Esophagus muscularis mucosa (tissue), 4 donors: Measurements from ENCODE around the gene FAM13A. TPM values are rescaled to one million over a fixed set of nuclear protein-coding genes. Genes with fewer than 3 reads are reported as not detected.

Experiments used
- DNase-seq: peaks from one replicate; pipeline ENCODE4 v3.0.0-alpha.2; 2017; ENCODE audit errors: extremely low spot score
- H3K27ac ChIP-seq, 4 donors: fragments of 200-600 bp; sonication (generic); replicated peaks in 1 of 4; 1 replicate in 3 of 4; 2 replicates in 1 of 4; pipeline ENCODE4 v1.5.1; 2016 to 2019; ENCODE audit warnings: mild to moderate bottlenecking in 1 of 4
- H3K27me3 ChIP-seq, 4 donors: fragments of 200-600 bp; sonication (generic); one replicate each; pipeline versions ENCODE4 v1.5.1 to v1.6.0; 2016 to 2019
- H3K36me3 ChIP-seq, 4 donors: fragments of 200-600 bp; sonication (generic); one replicate each; pipeline ENCODE4 v1.5.1; 2016 to 2019
- H3K4me1 ChIP-seq, 4 donors: fragments of 200-600 bp; sonication (generic); one replicate each; pipeline ENCODE4 v1.5.1; 2016 to 2019
- H3K4me3 ChIP-seq, 4 donors: fragments of 200-600 bp; sonication (generic); 1 replicate in 2 of 4; 2 replicates in 2 of 4; pipeline ENCODE4 v1.5.1; 2016 to 2019; ENCODE audit warnings: mild to moderate bottlenecking in 4 of 4, moderate library complexity in 1 of 4
- H3K9me3 ChIP-seq, 4 donors: fragments of 200-600 bp; sonication (generic); 1 replicate in 3 of 4; 2 replicates in 1 of 4; pipeline ENCODE4 v1.5.1; 2016 to 2019
- EP300 ChIP-seq: sonication (generic); formaldehyde crosslinking; IDR thresholded peaks from one replicate; pipeline ENCODE4 v1.6.1; 2017; ENCODE audit warnings: antibody characterized with exemption
- POLR2A ChIP-seq: fragments of 450-650 bp; IDR thresholded peaks from one replicate; pipeline ENCODE4 v1.6.1; 2017; ENCODE audit warnings: antibody characterized with exemption, moderate library complexity, mild to moderate bottlenecking, low read depth
- POLR2AphosphoS5 ChIP-seq, 2 donors: sonication (generic); formaldehyde crosslinking; IDR thresholded peaks; one replicate each; pipeline ENCODE4 v1.6.1; 2017; ENCODE audit warnings: antibody characterized with exemption in 2 of 2
- WGBS: methylation state at CpG from one replicate; pipeline ENCODE4 v1.1.5; 2018; 5-methylcytosine and 5-hydroxymethylcytosine counted together
- intact Hi-C: fragments of 100-400 bp; cut with DNase I; formaldehyde crosslinking; loops from one replicate; pipeline ENCODE4 v1.15.1; 2023
- total RNA-seq, 4 donors: library from RNA; depleted of rRNA; stranded (reverse); fragments of >200 nt; gene quantifications; one replicate each; pipeline versions ENCODE4 v1.1.0 to v1.2.1, GENCODE V29; 2016
- TF ChIP-seq, protein P1 (sequence below), 3 experiments: fragments of 200-600 bp in 2 of 3; fragments of 450-650 bp in 1 of 3; sonication (generic) in 2 of 3; IDR thresholded peaks; one replicate each; pipeline ENCODE4 v1.5.1; 2017 to 2019; ENCODE audit warnings: antibody characterized with exemption in 3 of 3, mild to moderate bottlenecking in 2 of 3, moderate library complexity in 1 of 3

The FAM13A gene
- total RNA-seq, 4 donors from 2014 or later, result 22.4 to 27.2 (median 26.0) TPM

DNA sequence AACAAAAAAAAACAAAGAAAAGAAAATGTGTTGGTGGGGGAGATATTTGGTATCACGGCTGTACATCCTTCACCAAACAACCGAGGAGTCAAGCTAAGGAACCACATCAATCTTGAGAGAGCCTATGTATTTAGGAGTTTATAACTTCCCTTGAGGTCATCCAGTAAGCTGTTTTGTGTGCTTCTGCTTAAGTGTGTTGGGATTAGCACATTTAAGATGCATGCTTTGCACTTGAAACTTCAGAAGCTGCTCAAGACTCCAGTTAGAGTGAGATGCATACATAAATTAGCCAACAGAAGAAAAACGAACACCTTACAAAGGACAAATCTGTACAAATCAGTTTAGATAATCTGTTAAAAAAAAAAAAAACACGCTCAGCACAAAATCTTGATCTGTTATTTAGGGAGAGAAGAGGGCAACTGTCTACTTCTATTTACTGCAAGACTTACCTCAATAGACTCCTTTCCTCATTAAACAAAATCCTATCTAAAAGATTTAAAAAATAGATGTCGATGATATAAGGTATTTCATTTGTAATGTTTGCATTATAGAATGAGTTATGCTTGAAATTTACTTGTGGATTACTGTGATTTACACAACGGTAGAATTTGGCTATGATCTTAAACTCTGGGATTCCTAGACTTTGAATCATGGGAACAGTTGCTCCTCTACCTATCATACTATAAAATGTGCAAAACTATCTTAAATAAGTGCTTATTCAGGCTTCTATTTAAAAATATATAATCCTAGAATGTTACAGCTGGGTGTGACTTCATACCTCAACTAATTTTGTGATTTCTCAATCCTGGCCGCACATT lies 305.5 kb downstream of the FAM13A start:
- WGBS, result 96% methylated on average over 7 of the region's 7 CpGs
- H3K36me3 ChIP-seq, result peaks cover 20 to 64% (median 46%) of the 10 kb centered on the region in 4 donors
- intact Hi-C loops, result no loop called here
- no peak overlapping the region for H3K27ac ChIP-seq
- TF ChIP-seq EP300 (no peak), POLR2AphosphoS5 (IDR thresholded peaks at IDR 0.05) (no peak), POLR2A (no peak)
- TF ChIP-seq, protein P1, sequence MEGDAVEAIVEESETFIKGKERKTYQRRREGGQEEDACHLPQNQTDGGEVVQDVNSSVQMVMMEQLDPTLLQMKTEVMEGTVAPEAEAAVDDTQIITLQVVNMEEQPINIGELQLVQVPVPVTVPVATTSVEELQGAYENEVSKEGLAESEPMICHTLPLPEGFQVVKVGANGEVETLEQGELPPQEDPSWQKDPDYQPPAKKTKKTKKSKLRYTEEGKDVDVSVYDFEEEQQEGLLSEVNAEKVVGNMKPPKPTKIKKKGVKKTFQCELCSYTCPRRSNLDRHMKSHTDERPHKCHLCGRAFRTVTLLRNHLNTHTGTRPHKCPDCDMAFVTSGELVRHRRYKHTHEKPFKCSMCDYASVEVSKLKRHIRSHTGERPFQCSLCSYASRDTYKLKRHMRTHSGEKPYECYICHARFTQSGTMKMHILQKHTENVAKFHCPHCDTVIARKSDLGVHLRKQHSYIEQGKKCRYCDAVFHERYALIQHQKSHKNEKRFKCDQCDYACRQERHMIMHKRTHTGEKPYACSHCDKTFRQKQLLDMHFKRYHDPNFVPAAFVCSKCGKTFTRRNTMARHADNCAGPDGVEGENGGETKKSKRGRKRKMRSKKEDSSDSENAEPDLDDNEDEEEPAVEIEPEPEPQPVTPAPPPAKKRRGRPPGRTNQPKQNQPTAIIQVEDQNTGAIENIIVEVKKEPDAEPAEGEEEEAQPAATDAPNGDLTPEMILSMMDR (IDR thresholded peaks at IDR 0.05), result no peak
- no peaks in the 10 kb centered on the region for H3K27me3 ChIP-seq
- DNase-seq, result no peak
- no peak overlapping the region for H3K4me3 ChIP-seq
- H3K4me1 ChIP-seq, result peaks cover 3 to 7% (median 5%) of the 10 kb centered on the region in 4 donors
- H3K9me3 ChIP-seq, result no peaks in the 10 kb centered on the region

- Histone ChIP-seq H3K4me1 (peaks cover 14 to 18% (median 16%) of the 10 kb centered on the region in 4 donors), H3K9me3 (no peaks in the 10 kb centered on the region), H3K27me3 (no peaks in the 10 kb centered on the region), H3K27ac (no peak overlapping the region), H3K36me3 (peaks cover 20 to 67% (median 48%) of the 10 kb centered on the region in 4 donors), H3K4me3 (no peak overlapping the region)
- WGBS, result 96% methylated on average over 10 of the region's 10 CpGs
- TF ChIP-seq POLR2A (no peak), EP300 (no peak), POLR2AphosphoS5 (IDR thresholded peaks at IDR 0.05) (no peak)
- TF ChIP-seq, protein P1 (IDR thresholded peaks at IDR 0.05), result no peak
- intact Hi-C loops, result no loop called here
- DNase-seq, result no peak
These were observed 306.6 kb downstream of the FAM13A start for GRCh38 chr4:88750369-88750768.

- TF ChIP-seq POLR2A (no peak), POLR2AphosphoS5 (IDR thresholded peaks at IDR 0.05) (no peak), EP300 (no peak)
- TF ChIP-seq, protein P1 (IDR thresholded peaks at IDR 0.05), result no peak
- DNase-seq, result no peak
- intact Hi-C loops, result no loop called here
- WGBS, result 95% methylated on average over 7 of the region's 7 CpGs
- no peaks in the 10 kb centered on the region for H3K27me3 ChIP-seq
- H3K36me3 ChIP-seq, result peaks cover 20 to 62% (median 46%) of the 10 kb centered on the region in 4 donors
- no peaks in the 10 kb centered on the region for H3K9me3 ChIP-seq
- H3K27ac ChIP-seq, result no peak overlapping the region
- no peak overlapping the region for H3K4me3 ChIP-seq
- H3K4me1 ChIP-seq, result peaks cover 19 to 35% (median 29%) of the 10 kb centered on the region in 4 donors
These were observed 309.6 kb downstream of the FAM13A start for GRCh38 chr4:88747351-88747750.

DNA sequence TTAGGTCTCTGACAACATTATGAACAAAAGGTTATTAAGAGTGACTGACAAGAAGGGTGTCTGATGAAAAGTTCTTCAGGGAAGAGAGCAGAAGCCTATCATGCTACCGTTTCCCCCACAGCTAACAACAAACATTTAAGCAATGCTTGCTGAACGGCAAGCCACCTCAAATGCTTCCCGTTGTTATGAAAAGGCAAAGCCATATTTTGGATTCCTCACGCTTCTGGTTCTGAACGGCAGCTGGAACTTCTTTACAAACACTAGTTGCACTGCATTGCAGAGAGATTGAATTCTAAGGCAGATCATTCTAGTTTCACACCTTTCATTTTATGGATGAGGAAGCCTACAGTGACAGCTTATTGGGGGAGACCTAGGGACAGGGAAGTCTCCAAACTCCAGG lies 310.8 kb downstream of the FAM13A start:
- Histone ChIP-seq H3K36me3 (peaks cover 20 to 51% (median 45%) of the 10 kb centered on the region in 4 donors), H3K4me3 (no peak overlapping the region), H3K27me3 (no peaks in the 10 kb centered on the region), H3K4me1 (peaks cover 19 to 35% (median 29%) of the 10 kb centered on the region in 4 donors), H3K9me3 (no peaks in the 10 kb centered on the region), H3K27ac (peak overlapping the region; percentile 38 to 64 (median 56))
- TF ChIP-seq EP300 (no peak), POLR2A (no peak), POLR2AphosphoS5 (IDR thresholded peaks at IDR 0.05) (no peak)
- TF ChIP-seq, protein P1 (IDR thresholded peaks at IDR 0.05), result no peak
- WGBS, result 60% methylated on average over 5 of the region's 5 CpGs
- DNase-seq, result no peak
- intact Hi-C loops, result no loop called here
